Prostate gland (tissue), 2 donors: ENCODE results near the gene UIMC1.

Experiments used
- POLR2A ChIP-seq: fragments of 450-650 bp; IDR thresholded peaks from one replicate; pipeline ENCODE4 v1.6.1; 2016; ENCODE audit warnings: antibody characterized with exemption, mild to moderate bottlenecking
- POLR2AphosphoS5 ChIP-seq: sonication (generic); formaldehyde crosslinking; IDR thresholded peaks from one replicate; pipeline ENCODE4 v1.6.1; 2017; ENCODE audit warnings: antibody characterized with exemption
- TF ChIP-seq, protein P1 (sequence below), 4 experiments: fragments of 200-600 bp in 2 of 4; fragments of 450-650 bp in 2 of 4; sonication (generic) in 2 of 4; IDR thresholded peaks; 1 replicate in 3 of 4; 2 replicates in 1 of 4; pipeline ENCODE4 v1.5.1; 2016 to 2019; ENCODE audit warnings: antibody characterized with exemption in 4 of 4, mild to moderate bottlenecking in 2 of 4, moderate library complexity in 2 of 4

DNA sequence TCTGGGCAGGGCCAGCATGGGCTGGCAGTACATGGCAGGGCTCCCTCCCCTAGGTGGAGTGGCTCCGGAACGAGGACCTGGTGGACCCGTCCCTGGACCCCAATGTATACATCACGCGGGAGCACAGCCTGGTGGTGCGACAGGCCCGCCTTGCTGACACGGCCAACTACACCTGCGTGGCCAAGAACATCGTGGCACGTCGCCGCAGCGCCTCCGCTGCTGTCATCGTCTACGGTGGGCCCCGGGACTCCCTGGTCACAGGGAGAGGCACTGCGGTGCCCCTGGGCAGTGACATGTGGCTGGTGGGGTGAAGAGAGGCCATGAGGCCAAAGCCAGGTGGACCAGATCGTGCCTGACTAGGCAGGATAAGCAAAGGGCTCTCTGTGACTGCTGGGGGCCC lies 137.8 kb downstream of the UIMC1 start:
- TF ChIP-seq, protein P1, sequence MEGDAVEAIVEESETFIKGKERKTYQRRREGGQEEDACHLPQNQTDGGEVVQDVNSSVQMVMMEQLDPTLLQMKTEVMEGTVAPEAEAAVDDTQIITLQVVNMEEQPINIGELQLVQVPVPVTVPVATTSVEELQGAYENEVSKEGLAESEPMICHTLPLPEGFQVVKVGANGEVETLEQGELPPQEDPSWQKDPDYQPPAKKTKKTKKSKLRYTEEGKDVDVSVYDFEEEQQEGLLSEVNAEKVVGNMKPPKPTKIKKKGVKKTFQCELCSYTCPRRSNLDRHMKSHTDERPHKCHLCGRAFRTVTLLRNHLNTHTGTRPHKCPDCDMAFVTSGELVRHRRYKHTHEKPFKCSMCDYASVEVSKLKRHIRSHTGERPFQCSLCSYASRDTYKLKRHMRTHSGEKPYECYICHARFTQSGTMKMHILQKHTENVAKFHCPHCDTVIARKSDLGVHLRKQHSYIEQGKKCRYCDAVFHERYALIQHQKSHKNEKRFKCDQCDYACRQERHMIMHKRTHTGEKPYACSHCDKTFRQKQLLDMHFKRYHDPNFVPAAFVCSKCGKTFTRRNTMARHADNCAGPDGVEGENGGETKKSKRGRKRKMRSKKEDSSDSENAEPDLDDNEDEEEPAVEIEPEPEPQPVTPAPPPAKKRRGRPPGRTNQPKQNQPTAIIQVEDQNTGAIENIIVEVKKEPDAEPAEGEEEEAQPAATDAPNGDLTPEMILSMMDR (IDR thresholded peaks at IDR 0.05): no peak
- no peak for TF ChIP-seq POLR2A
- no peak for TF ChIP-seq POLR2AphosphoS5
